ENCODE results near the gene TOX2. TPM values are rescaled to one million over a fixed set of nuclear protein-coding genes. Genes with fewer than 3 reads are reported as not detected.

TOX2 gene
- total RNA-seq, 1 donor from 2014 or later: 5.0 TPM

DNA sequence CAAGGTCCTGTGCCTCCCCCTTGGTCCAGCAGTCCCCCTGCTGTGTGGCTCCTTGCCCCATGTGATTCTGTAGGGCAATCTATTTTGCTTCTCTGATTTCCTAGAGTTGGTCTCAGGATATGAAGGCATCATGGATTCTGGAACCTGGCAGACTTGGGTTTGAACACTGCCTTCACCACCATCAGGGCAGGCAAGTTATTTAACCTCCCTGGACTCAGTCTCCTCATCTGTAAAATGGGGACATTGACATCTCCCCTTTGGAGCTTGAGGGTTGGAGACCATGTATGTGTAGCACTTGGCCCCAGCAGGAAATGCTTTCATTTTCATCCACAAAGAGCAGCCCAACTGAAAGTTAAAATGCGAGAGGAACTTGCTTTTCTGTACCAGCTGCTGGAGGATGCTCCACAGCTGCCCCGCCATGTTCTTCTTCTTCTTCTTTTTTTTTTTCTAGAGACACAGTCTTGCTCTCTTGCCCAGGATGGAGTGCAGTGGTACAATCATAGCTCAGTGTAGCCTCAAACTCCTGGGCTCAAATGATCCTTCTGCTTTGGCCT lies 6.7 kb downstream of the TOX2 start:
- no peak overlapping the region for H3K4me3 Mint-ChIP-seq (ENCODE audit: unreplicated experiment)
- H3K27ac Mint-ChIP-seq (ENCODE audit: unreplicated experiment): no peak overlapping the region
- no peaks in the 10 kb centered on the region for H3K36me3 Mint-ChIP-seq (ENCODE audit: low read depth, unreplicated experiment)
- peaks cover 9% of the 10 kb centered on the region for H3K27me3 Mint-ChIP-seq (ENCODE audit: unreplicated experiment)
- no peaks in the 10 kb centered on the region for H3K9me3 Mint-ChIP-seq (ENCODE audit: unreplicated experiment)
- H3K4me1 Mint-ChIP-seq (ENCODE audit: unreplicated experiment): peaks cover 2% of the 10 kb centered on the region
- DNase-seq (ENCODE audit: low spot score): no peak
- TF ChIP-seq, protein P1, sequence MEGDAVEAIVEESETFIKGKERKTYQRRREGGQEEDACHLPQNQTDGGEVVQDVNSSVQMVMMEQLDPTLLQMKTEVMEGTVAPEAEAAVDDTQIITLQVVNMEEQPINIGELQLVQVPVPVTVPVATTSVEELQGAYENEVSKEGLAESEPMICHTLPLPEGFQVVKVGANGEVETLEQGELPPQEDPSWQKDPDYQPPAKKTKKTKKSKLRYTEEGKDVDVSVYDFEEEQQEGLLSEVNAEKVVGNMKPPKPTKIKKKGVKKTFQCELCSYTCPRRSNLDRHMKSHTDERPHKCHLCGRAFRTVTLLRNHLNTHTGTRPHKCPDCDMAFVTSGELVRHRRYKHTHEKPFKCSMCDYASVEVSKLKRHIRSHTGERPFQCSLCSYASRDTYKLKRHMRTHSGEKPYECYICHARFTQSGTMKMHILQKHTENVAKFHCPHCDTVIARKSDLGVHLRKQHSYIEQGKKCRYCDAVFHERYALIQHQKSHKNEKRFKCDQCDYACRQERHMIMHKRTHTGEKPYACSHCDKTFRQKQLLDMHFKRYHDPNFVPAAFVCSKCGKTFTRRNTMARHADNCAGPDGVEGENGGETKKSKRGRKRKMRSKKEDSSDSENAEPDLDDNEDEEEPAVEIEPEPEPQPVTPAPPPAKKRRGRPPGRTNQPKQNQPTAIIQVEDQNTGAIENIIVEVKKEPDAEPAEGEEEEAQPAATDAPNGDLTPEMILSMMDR (IDR thresholded peaks at IDR 0.05; ENCODE audit: unreplicated experiment): no peak

DNA sequence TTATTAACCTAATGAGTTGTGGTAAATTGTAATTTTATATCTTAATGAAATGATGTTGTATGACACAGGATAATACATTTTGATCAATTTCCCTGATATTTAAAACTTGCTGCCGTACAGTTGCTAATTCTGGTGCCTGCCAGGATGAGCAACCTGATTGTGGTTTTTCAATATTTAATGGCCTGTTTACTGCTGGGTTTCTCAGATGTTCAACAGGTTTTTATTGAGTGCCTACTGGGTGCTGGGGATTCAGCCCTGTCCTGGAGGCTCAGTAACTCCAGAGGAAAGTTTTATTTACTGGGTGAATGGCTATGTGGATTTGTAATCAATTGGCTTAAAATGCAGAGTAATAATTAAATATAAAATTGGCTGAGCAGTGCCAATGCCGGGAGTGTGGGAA lies 8.0 kb downstream of the TOX2 start:
- TF ChIP-seq, protein P1 (IDR thresholded peaks at IDR 0.05; ENCODE audit: unreplicated experiment): no peak
- no peaks in the 10 kb centered on the region for H3K36me3 Mint-ChIP-seq (ENCODE audit: low read depth, unreplicated experiment)
- DNase-seq (ENCODE audit: low spot score): no peak
- no peaks in the 10 kb centered on the region for H3K4me1 Mint-ChIP-seq (ENCODE audit: unreplicated experiment)
- no peak overlapping the region for H3K4me3 Mint-ChIP-seq (ENCODE audit: unreplicated experiment)
- H3K9me3 Mint-ChIP-seq (ENCODE audit: unreplicated experiment): no peaks in the 10 kb centered on the region
- peaks cover 6% of the 10 kb centered on the region for H3K27me3 Mint-ChIP-seq (ENCODE audit: unreplicated experiment)
- H3K27ac Mint-ChIP-seq (ENCODE audit: unreplicated experiment): no peak overlapping the region

DNA sequence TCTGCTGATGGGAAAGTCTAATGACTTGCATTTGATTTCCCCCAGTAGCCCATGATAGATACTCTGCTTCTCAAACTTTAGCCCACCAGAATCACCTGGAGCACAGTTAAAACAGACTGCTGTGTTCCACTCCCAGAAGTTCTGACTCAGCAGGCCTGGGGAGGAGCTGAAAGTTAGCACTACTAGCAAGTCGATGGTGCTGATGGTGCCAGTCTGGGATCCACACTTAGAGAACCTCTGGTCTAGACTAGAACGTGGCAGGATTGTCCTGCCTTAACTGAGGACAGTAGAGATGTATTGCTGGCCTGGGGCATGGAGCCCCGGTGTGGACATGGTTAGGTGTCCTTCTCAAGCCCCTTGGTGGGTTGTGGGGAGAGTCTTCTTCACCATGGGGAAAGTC lies 8.7 kb downstream of the TOX2 start:
- no peak for DNase-seq (ENCODE audit: low spot score)
- peaks cover 4% of the 10 kb centered on the region for H3K27me3 Mint-ChIP-seq (ENCODE audit: unreplicated experiment)
- H3K36me3 Mint-ChIP-seq (ENCODE audit: low read depth, unreplicated experiment): no peaks in the 10 kb centered on the region
- no peak overlapping the region for H3K4me3 Mint-ChIP-seq (ENCODE audit: unreplicated experiment)
- H3K4me1 Mint-ChIP-seq (ENCODE audit: unreplicated experiment): no peaks in the 10 kb centered on the region
- TF ChIP-seq, protein P1 (IDR thresholded peaks at IDR 0.05; ENCODE audit: unreplicated experiment): no peak
- H3K27ac Mint-ChIP-seq (ENCODE audit: unreplicated experiment): no peak overlapping the region
- H3K9me3 Mint-ChIP-seq (ENCODE audit: unreplicated experiment): no peaks in the 10 kb centered on the region

DNA sequence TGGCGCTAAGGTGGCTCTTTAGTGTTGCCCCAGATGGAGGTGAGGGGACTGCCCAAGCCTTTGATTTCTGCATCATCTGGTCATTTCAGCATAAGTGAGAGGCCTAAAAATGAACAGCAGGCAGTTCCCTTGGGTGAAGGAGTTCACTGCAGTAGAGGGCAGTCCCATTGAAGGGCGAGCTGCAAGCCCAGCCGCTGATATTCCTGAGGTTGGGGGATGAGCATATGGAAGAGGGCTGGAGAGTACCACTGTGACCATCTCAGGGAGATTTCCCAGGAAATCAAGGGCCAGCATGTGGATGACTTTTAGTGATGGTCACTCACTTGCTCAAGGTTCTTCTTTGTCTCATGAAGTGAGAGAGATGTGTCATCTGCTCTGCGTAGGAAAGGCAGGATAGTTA lies 9.3 kb downstream of the TOX2 start:
- no peak for DNase-seq (ENCODE audit: low spot score)
- H3K36me3 Mint-ChIP-seq (ENCODE audit: low read depth, unreplicated experiment): no peaks in the 10 kb centered on the region
- peaks cover 3% of the 10 kb centered on the region for H3K27me3 Mint-ChIP-seq (ENCODE audit: unreplicated experiment)
- H3K4me1 Mint-ChIP-seq (ENCODE audit: unreplicated experiment): no peaks in the 10 kb centered on the region
- H3K27ac Mint-ChIP-seq (ENCODE audit: unreplicated experiment): no peak overlapping the region
- TF ChIP-seq, protein P1 (IDR thresholded peaks at IDR 0.05; ENCODE audit: unreplicated experiment): no peak
- H3K9me3 Mint-ChIP-seq (ENCODE audit: unreplicated experiment): no peaks in the 10 kb centered on the region
- no peak overlapping the region for H3K4me3 Mint-ChIP-seq (ENCODE audit: unreplicated experiment)

DNA sequence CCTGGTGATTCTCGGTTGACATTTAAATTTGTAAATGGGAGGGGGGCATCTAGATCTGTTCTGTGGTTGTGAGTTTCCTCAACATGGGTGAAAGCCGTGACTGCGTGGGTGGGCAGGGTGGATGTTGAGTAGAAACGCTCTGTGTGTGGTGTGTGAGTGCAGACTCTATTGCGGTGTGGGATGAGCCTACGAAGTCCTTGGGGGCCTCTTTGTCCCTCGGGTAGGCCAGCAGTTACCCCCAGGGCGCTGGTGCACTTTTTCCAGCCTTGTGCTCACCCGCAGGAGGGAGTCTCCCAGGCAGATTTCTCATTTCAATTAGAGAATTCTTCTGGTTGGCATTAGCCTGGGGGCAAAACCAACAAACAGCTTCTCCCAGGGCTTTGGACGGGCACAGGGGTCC lies 10.6 kb downstream of the TOX2 start:
- H3K9me3 Mint-ChIP-seq (ENCODE audit: unreplicated experiment): no peaks in the 10 kb centered on the region
- no peak overlapping the region for H3K4me3 Mint-ChIP-seq (ENCODE audit: unreplicated experiment)
- H3K36me3 Mint-ChIP-seq (ENCODE audit: low read depth, unreplicated experiment): no peaks in the 10 kb centered on the region
- H3K4me1 Mint-ChIP-seq (ENCODE audit: unreplicated experiment): no peaks in the 10 kb centered on the region
- H3K27ac Mint-ChIP-seq (ENCODE audit: unreplicated experiment): no peak overlapping the region
- no peaks in the 10 kb centered on the region for H3K27me3 Mint-ChIP-seq (ENCODE audit: unreplicated experiment)
- DNase-seq (ENCODE audit: low spot score): no peak
- TF ChIP-seq, protein P1 (IDR thresholded peaks at IDR 0.05; ENCODE audit: unreplicated experiment): no peak

Data from endothelial cell (in vitro differentiated cells).